K562 (cell line): ENCODE data around the gene ADAMTS15.

Experiments used
- CEBPB ChIP-seq: fragments of 450-650 bp; IDR thresholded peaks from 2 replicates; pipeline ENCODE4 v1.6.1; 2016; ENCODE audit warnings: missing genetic modification characterization, missing compliant biosample characterization
- FOXA1 ChIP-seq: fragments of 450-650 bp; IDR thresholded peaks from 2 replicates; pipeline ENCODE4 v1.6.1; 2016; ENCODE audit warnings: mild to moderate bottlenecking, borderline replicate concordance
- GABPB2 ChIP-seq: fragments of 250-450 bp; sonication (Bioruptor Pico); conservative IDR thresholded peaks from 2 replicates; pipeline ENCODE4 v1.5.1; 2021; ENCODE audit warnings: mild to moderate bottlenecking
- HDAC2 ChIP-seq: fragments of 450-650 bp; IDR thresholded peaks from 2 replicates; pipeline ENCODE4 v1.6.1; 2016; ENCODE audit warnings: mild to moderate bottlenecking
- LARP7 ChIP-seq: fragments of 450-650 bp; IDR thresholded peaks from 2 replicates; pipeline ENCODE4 v1.6.1; 2016
- MNT ChIP-seq, 2 experiments: fragments of 450-650 bp; conservative IDR thresholded peaks; 2 replicates each; pipeline ENCODE4 v1.6.1; 2017; ENCODE audit warnings: mild to moderate bottlenecking in 2 of 2, moderate library complexity in 2 of 2
- MYBL2 ChIP-seq, 2 experiments: fragments of 450-650 bp in 1 of 2; sonication (generic) in 1 of 2; formaldehyde crosslinking in 1 of 2; IDR thresholded peaks; 2 replicates each; pipeline versions ENCODE4 v1.6.1 to v1.8.1; 2017 to 2022; ENCODE audit warnings: borderline replicate concordance in 1 of 2, inconsistent platforms in 1 of 2, low read depth in 1 of 2, mild to moderate bottlenecking in 1 of 2, missing genetic modification reagents in 1 of 2, moderate library complexity in 1 of 2
- NCOR1 ChIP-seq: fragments of 450-650 bp; IDR thresholded peaks from 2 replicates; pipeline ENCODE4 v1.6.1; 2016; ENCODE audit warnings: mild to moderate bottlenecking, moderate library complexity
- POLR2AphosphoS5 ChIP-seq: IDR thresholded peaks from 2 replicates; pipeline ENCODE4 v1.6.1; 2011; ENCODE audit warnings: mild to moderate bottlenecking, low read depth, low read length, moderate library complexity; ENCODE audit not compliant: control insufficient read depth, insufficient read depth
- ZBTB1 ChIP-seq: sonication (generic); formaldehyde crosslinking; IDR thresholded peaks from 2 replicates; pipeline ENCODE4 v1.8.1; 2023; ENCODE audit warnings: missing genetic modification reagents, low read depth, mild to moderate bottlenecking, borderline replicate concordance
- ZKSCAN8 ChIP-seq: fragments of 200-800 bp; sonication (Bioruptor generic); IDR thresholded peaks from 2 replicates; pipeline ENCODE4 v1.6.1; 2016; ENCODE audit warnings: missing genetic modification characterization, missing compliant biosample characterization
- ZNF431 ChIP-seq: sonication (generic); formaldehyde crosslinking; IDR thresholded peaks from 2 replicates; pipeline ENCODE4 v1.8.0; 2022; ENCODE audit warnings: mild to moderate bottlenecking, missing genetic modification reagents
- TF ChIP-seq, protein P1 (sequence below): sonication (generic); formaldehyde crosslinking; IDR thresholded peaks from 2 replicates; pipeline ENCODE4 v1.8.1; 2023; ENCODE audit warnings: mild to moderate bottlenecking, missing genetic modification reagents

DNA sequence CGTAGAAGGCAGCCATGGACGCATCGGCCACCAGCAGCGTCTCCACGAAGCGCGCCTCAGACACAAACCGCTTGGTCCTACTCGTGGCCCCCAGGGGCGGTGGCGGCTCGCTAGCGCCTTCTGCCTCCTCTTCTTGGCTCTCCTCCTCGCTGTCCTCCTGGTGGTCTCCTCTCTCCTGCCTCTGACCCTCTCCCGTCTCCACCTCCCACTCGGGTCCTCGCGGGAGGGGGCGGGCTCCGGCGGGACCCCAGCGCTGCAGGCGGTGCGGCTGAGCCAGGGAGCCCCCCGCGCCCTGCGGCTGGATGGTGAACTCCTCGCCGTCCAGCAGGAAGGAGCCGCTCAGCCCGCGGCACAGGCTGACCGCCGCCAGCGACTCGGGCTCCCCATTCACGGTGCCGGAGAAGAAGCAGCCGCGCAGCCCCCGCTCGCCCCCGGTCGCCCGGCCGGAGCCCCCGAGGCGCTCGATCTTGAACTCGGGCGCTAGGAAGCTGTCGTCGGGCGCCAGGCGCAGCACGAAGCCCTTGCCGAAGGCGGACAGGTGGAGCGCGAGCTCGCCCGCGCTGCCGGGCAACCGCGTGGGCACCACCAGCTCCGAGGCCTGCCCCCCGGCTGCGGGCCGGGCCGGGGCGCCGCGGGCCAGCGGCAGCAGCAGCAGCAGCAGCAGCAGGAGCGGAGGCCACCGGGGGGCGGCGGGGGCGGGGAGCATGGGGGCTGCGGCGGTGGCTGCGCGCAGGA, 20.7 kb upstream of the ADAMTS15 start:
- TF ChIP-seq MNT (conservative IDR thresholded peaks at IDR 0.05) (no peak), HDAC2 (no peak), POLR2AphosphoS5 (no peak), ZNF431 (CRISPR knock-in tag) (no peak), CEBPB (tag) (no peak), FOXA1 (no peak), LARP7 (no peak), NCOR1 (no peak), ZBTB1 (CRISPR knock-in tag) (no peak), MYBL2 (IDR thresholded peaks at IDR 0.05; ENCODE audit: low read depth) (no peak), MYBL2 (CRISPR knock-in tag; IDR thresholded peaks at IDR 0.05; ENCODE audit: borderline replicate concordance) (no peak), ZKSCAN8 (no peak), GABPB2 (CRISPR knock-in tag) (no peak)
- TF ChIP-seq, protein P1, sequence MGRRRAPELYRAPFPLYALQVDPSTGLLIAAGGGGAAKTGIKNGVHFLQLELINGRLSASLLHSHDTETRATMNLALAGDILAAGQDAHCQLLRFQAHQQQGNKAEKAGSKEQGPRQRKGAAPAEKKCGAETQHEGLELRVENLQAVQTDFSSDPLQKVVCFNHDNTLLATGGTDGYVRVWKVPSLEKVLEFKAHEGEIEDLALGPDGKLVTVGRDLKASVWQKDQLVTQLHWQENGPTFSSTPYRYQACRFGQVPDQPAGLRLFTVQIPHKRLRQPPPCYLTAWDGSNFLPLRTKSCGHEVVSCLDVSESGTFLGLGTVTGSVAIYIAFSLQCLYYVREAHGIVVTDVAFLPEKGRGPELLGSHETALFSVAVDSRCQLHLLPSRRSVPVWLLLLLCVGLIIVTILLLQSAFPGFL (CRISPR knock-in tag) = no peak
